MM.1S (cell line): ENCODE results near the gene LRMDA.

Experiments
- CTCF ChIP-seq: fragments of 300-600 bp; sonication (generic); IDR thresholded peaks from 2 replicates; pipeline ENCODE4 v1.5.1; 2016; ENCODE audit warnings: antibody characterized with exemption, low read length, mixed read lengths
- EZH2 ChIP-seq: fragments of 300-600 bp; sonication (generic); optimal IDR thresholded peaks from 2 replicates; pipeline ENCODE3; 2017; ENCODE audit warnings: low read depth, mild to moderate bottlenecking, antibody characterized with exemption, low read length, mixed read lengths
- EZH2phosphoT487 ChIP-seq: fragments of 300-600 bp; sonication (generic); IDR thresholded peaks from 2 replicates; pipeline ENCODE4 v1.6.1; 2018; ENCODE audit warnings: antibody characterized with exemption, low read length

GRCh38 chr10:75761289-75761688 lies 329.9 kb downstream of the LRMDA start:
- TF ChIP-seq EZH2: no peak
- no peak for TF ChIP-seq CTCF
- no peak for TF ChIP-seq EZH2phosphoT487
